Measurements from ENCODE around the gene MYH3.

The MYH3 gene

GRCh38 chr17:10657148-10657547, at the start of gene MYH3:
Gene MYH3 (minus strand): TSS chr17:10657309. CDS start chr17:10655064, 2,245 bp downstream.
- TF ChIP-seq EZH2phosphoT487 (IDR thresholded peaks at IDR 0.05; ENCODE audit: borderline replicate concordance, low read length) (no peak), CTCF (IDR thresholded peaks at IDR 0.05; ENCODE audit: low read depth, low read length, poor library complexity, severe bottlenecking) (no peak)
- Histone ChIP-seq H3F3A (ENCODE audit: control insufficient read depth, insufficient read depth) (no peaks in the 10 kb centered on the region), H3K79me2 (ENCODE audit: control insufficient read depth, low read length) (no peaks in the 10 kb centered on the region), H3K4me1 (ENCODE audit: control insufficient read depth, low read length) (no peaks in the 10 kb centered on the region), H3K9me2 (replicated peaks; ENCODE audit: control insufficient read depth, low read length) (no peaks in the 10 kb centered on the region), H3K9me3 (ENCODE audit: control insufficient read depth, insufficient read depth, low read length) (no peaks in the 10 kb centered on the region), H3K4me3 (ENCODE audit: low read length) (no peak within 1 kb of the TSS), H3K4me2 (ENCODE audit: low read length) (no peak within 1 kb of the TSS), H3K27me3 (ENCODE audit: control insufficient read depth, low read length) (no peaks in the 10 kb centered on the region), H3K27ac (ENCODE audit: low read depth, low read length) (no peak within 1 kb of the TSS), H3K36me3 (ENCODE audit: control insufficient read depth, low read length) (no peaks in the 10 kb centered on the region), H4K20me1 (ENCODE audit: control insufficient read depth, insufficient read depth, low read depth, low read length) (no peaks in the 10 kb centered on the region)

DNA sequence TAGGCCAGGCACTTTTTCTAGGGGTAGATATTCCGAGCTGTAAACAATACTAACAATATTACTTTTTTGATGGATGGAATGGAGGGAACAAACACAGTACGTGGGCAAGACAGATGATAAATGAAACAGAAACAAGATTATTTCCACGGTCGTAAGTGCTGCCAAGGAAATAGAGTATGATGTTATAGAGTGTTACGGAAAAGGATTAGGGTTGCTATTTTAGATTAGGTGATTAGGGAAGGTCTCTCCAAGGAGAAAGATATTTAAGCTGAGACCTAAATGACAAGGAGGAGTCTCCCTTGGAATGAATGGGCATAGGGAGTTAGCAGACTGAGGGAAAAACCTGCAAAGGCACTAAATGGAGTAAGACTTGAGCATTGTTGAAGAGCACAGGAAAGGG, 48.6 kb upstream of the MYH3 start:
- peaks cover 7% of the 10 kb centered on the region for H3K79me2 ChIP-seq (ENCODE audit: control insufficient read depth, low read length)
- no peaks in the 10 kb centered on the region for H3K27me3 ChIP-seq (ENCODE audit: control insufficient read depth, low read length)
- no peaks in the 10 kb centered on the region for H3K9me2 ChIP-seq (replicated peaks; ENCODE audit: control insufficient read depth, low read length)
- no peak overlapping the region for H3K4me2 ChIP-seq (ENCODE audit: low read length)
- H3K9me3 ChIP-seq (ENCODE audit: control insufficient read depth, insufficient read depth, low read length): no peaks in the 10 kb centered on the region
- H4K20me1 ChIP-seq (ENCODE audit: control insufficient read depth, insufficient read depth, low read depth, low read length): no peaks in the 10 kb centered on the region
- H3F3A ChIP-seq (ENCODE audit: control insufficient read depth, insufficient read depth): no peaks in the 10 kb centered on the region
- no peaks in the 10 kb centered on the region for H3K4me1 ChIP-seq (ENCODE audit: control insufficient read depth, low read length)
- peaks cover 44% of the 10 kb centered on the region for H3K36me3 ChIP-seq (ENCODE audit: control insufficient read depth, low read length)
- no peak overlapping the region for H3K4me3 ChIP-seq (ENCODE audit: low read length)
- TF ChIP-seq EZH2phosphoT487 (IDR thresholded peaks at IDR 0.05; ENCODE audit: borderline replicate concordance, low read length): no peak
- no peak for TF ChIP-seq CTCF (IDR thresholded peaks at IDR 0.05; ENCODE audit: low read depth, low read length, poor library complexity, severe bottlenecking)
- H3K27ac ChIP-seq (ENCODE audit: low read depth, low read length): no peak overlapping the region

- no peaks in the 10 kb centered on the region for H3K9me3 ChIP-seq (ENCODE audit: control insufficient read depth, insufficient read depth, low read length)
- peaks cover 31% of the 10 kb centered on the region for H3K36me3 ChIP-seq (ENCODE audit: control insufficient read depth, low read length)
- H3K4me1 ChIP-seq (ENCODE audit: control insufficient read depth, low read length): peaks cover 12% of the 10 kb centered on the region
- no peaks in the 10 kb centered on the region for H3K27me3 ChIP-seq (ENCODE audit: control insufficient read depth, low read length)
- no peaks in the 10 kb centered on the region for H3F3A ChIP-seq (ENCODE audit: control insufficient read depth, insufficient read depth)
- no peak overlapping the region for H3K4me2 ChIP-seq (ENCODE audit: low read length)
- no peak overlapping the region for H3K4me3 ChIP-seq (ENCODE audit: low read length)
- no peaks in the 10 kb centered on the region for H3K9me2 ChIP-seq (replicated peaks; ENCODE audit: control insufficient read depth, low read length)
- H3K79me2 ChIP-seq (ENCODE audit: control insufficient read depth, low read length): peaks cover 25% of the 10 kb centered on the region
- no peak for TF ChIP-seq CTCF (IDR thresholded peaks at IDR 0.05; ENCODE audit: low read depth, low read length, poor library complexity, severe bottlenecking)
- TF ChIP-seq EZH2phosphoT487 (IDR thresholded peaks at IDR 0.05; ENCODE audit: borderline replicate concordance, low read length): no peak
- no peak overlapping the region for H3K27ac ChIP-seq (ENCODE audit: low read depth, low read length)
- no peaks in the 10 kb centered on the region for H4K20me1 ChIP-seq (ENCODE audit: control insufficient read depth, insufficient read depth, low read depth, low read length)
These were observed 45.5 kb upstream of the MYH3 start for GRCh38 chr17:10702574-10702973.

- Histone ChIP-seq H3K4me1 (ENCODE audit: control insufficient read depth, low read length) (peaks cover 21% of the 10 kb centered on the region), H3F3A (ENCODE audit: control insufficient read depth, insufficient read depth) (no peaks in the 10 kb centered on the region), H3K9me3 (ENCODE audit: control insufficient read depth, insufficient read depth, low read length) (no peaks in the 10 kb centered on the region), H3K4me3 (ENCODE audit: low read length) (no peak overlapping the region), H3K4me2 (ENCODE audit: low read length) (no peak overlapping the region), H3K36me3 (ENCODE audit: control insufficient read depth, low read length) (peaks cover 24% of the 10 kb centered on the region), H4K20me1 (ENCODE audit: control insufficient read depth, insufficient read depth, low read depth, low read length) (no peaks in the 10 kb centered on the region), H3K79me2 (ENCODE audit: control insufficient read depth, low read length) (peaks cover 51% of the 10 kb centered on the region), H3K27ac (ENCODE audit: low read depth, low read length) (no peak overlapping the region), H3K9me2 (replicated peaks; ENCODE audit: control insufficient read depth, low read length) (no peaks in the 10 kb centered on the region), H3K27me3 (ENCODE audit: control insufficient read depth, low read length) (no peaks in the 10 kb centered on the region)
- TF ChIP-seq CTCF (IDR thresholded peaks at IDR 0.05; ENCODE audit: low read depth, low read length, poor library complexity, severe bottlenecking): no peak
- TF ChIP-seq EZH2phosphoT487 (IDR thresholded peaks at IDR 0.05; ENCODE audit: borderline replicate concordance, low read length): no peak
These were observed 42.7 kb upstream of the MYH3 start for GRCh38 chr17:10699856-10700255.

All from DOHH2 (cell line).